PC-3 (cell line): ENCODE measurements around the gene NELFB.

Experiments used
- CTCF ChIP-seq: fragments of 300-600 bp; sonication (generic); conservative IDR thresholded peaks from 2 replicates; pipeline ENCODE4 v1.5.1; 2017; ENCODE audit warnings: antibody characterized with exemption, low read depth, mild to moderate bottlenecking, low read length
- EZH2 ChIP-seq: fragments of 300-600 bp; sonication (generic); IDR thresholded peaks from one replicate; pipeline ENCODE4 v1.6.1; 2017; ENCODE audit warnings: antibody characterized with exemption, mild to moderate bottlenecking, low read length; ENCODE audit not compliant: unreplicated experiment
- EZH2phosphoT487 ChIP-seq: fragments of 300-600 bp; sonication (generic); IDR thresholded peaks from 2 replicates; pipeline ENCODE4 v1.6.1; 2018; ENCODE audit warnings: mild to moderate bottlenecking, antibody characterized with exemption, low read length, borderline replicate concordance

GRCh38 chr9:137220317-137221094 lies 34.6 kb upstream of the NELFB start:
- TF ChIP-seq CTCF (no peak), EZH2 (no peak), EZH2phosphoT487 (no peak)
